SK-MEL-5 (cell line): ENCODE measurements around the gene HSD11B1L. TPM values are rescaled to one million over a fixed set of nuclear protein-coding genes. Genes with fewer than 3 reads are reported as not detected.
"Not testable (repeated sequence)": the region's sequence is repeated elsewhere in the genome, so short reads cannot be mapped to it uniquely, and the experiment has no call there.

ENCODE experiments used
- DNase-seq: peaks from one replicate; pipeline ENCODE4 v3.0.0-alpha.2; 2016; ENCODE audit warnings: low read depth, low spot score
- in situ Hi-C: cut with HindIII; loops from 2 replicates; pipeline ENCODE4 v1.10.0; 2016; ENCODE audit warnings: low sequenced_read_pairs, high pct_unique_total_duplicates, low pct_unique_long_range_greater_than_20kb
- total RNA-seq: library from RNA; depleted of rRNA; stranded (reverse); fragments of >200 nt; shearing (Covaris generic); gene quantifications from 2 replicates; pipeline ENCODE4 v1.2.3, GENCODE V29; 2014

Gene HSD11B1L
- total RNA-seq, 1 experiment from 2014 or later = 5.5 TPM

DNA sequence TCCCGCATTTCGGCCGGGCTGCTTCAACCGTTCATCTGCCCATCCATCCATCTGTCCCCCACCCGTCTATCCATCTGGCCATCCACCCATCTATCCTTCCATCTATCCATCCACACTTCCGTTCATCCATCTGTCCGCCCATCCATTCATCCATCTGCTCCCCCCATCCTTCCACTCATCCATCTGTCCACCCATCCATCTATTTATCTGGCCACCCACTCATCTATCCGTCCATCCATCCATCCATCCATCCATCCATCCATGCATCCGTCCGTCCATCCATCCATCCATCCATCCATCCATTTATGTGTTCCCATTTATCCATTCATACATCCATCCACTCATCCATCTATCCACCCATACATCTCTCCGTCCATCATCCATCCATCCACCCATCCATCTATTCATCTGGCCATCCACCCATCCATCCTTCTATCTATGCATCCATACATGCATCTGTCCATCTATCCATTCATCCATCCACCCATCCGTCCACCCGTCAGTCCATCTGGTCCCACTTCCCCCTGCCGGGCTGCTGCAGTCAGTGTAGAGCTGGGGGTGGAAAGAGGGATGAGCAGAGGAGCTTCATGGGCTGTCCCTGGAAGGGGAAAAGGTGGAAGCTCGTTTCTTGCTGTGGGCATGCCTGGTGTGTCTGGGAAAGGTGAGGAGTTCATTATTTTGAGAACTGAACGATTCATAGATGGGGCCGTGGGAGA is 722 bp downstream of the HSD11B1L start:
- in situ Hi-C loops = no loop called here
- DNase-seq = no peak

DNA sequence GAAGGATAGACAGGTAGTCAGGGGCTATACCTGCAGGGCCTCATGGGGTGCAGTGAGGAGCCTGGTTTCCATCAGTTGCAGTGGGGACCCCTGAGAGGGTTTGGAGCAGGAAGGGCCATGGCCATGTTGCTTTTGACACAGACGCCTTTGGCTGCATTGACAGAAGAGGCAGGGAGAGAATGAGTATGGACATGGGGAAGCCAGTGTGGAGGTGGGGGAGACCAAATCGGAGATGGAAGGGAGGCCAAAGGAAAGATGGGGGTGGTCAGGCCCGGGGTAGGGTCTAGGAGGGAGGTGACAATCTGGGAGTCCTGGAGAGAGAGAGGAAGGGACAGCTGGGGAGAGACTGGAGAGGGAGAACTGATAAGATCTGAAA is 1.3 kb downstream of the HSD11B1L start:
- no peak for DNase-seq
- in situ Hi-C loops = no loop called here

GRCh38 chr19:5683177-5683886 is 2.5 kb downstream of the HSD11B1L start:
- in situ Hi-C loops = no loop called here
- DNase-seq = no peak

DNA sequence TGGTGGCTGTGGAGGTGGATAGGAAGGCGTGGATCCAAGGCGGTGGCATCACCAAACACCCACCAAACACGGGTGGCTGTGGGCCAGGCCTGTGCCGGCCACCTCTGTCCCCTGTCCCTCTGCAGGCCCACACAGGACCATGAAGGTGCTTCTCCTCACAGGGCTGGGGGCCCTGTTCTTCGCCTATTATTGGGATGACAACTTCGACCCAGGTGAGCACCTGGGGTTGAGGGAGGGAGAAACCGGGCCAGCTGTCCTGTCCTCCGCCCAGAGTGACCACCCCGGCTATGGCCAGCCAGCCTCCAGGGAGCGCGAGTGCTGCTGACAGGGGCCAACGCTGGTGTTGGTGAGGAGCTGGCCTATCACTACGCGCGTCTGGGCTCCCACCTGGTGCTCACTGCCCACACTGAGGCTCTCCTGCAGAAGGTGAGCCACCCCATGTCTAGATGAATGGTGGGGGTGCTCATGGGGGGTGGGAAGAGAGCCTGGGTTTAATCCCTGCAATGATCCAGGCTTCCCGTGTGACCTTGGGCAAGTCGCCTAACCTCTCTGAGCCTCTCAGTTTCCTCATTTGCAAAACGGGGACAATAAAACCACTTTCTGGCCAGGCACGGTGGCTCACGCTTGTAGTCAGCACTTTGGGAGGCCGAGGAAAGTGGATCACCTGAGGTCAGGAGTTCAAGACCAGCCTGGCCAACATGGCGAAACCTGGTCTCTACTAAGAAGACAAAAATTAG is 4.0 kb downstream of the HSD11B1L start:
- DNase-seq = no peak
- in situ Hi-C loops = no loop called here

GRCh38 chr19:5686326-5686646 is 5.5 kb downstream of the HSD11B1L start:
- in situ Hi-C loops = no loop called here
- no peak for DNase-seq

DNA sequence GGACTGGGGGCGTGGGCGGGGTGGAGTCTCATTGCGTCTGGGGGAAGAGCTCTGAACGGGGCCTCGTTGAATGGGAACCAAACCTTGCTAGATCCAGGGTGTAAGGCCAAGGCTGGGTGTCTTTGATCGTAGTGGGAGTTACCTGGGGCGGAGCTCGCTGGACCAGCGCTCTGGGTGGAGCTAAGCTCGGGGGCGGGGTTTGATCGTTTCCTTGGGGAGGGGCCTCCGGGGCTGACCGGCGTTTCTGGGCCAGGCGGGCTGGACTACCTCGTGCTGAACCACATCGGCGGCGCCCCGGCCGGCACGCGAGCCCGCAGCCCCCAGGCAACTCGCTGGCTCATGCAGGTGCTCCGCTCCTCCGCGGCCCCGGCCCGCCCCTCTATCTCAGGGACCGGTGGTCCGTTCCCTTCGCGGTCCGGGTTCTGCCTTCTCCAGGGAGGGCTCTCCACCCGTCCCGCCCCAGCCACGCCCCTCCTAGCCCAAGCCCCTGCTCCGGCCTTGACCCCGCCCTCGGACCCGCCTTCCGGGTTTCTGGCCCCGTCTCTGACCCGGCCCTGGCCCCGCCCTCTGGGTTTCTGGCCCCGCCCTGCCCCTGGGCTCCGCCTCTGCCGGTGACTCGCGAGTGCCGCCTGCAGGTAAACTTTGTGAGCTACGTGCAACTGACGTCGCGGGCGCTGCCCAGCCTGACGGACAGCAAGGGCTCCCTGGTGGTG is 6.0 kb downstream of the HSD11B1L start:
- DNase-seq = peak; percentile 94
- in situ Hi-C loops = no loop called here

DNA sequence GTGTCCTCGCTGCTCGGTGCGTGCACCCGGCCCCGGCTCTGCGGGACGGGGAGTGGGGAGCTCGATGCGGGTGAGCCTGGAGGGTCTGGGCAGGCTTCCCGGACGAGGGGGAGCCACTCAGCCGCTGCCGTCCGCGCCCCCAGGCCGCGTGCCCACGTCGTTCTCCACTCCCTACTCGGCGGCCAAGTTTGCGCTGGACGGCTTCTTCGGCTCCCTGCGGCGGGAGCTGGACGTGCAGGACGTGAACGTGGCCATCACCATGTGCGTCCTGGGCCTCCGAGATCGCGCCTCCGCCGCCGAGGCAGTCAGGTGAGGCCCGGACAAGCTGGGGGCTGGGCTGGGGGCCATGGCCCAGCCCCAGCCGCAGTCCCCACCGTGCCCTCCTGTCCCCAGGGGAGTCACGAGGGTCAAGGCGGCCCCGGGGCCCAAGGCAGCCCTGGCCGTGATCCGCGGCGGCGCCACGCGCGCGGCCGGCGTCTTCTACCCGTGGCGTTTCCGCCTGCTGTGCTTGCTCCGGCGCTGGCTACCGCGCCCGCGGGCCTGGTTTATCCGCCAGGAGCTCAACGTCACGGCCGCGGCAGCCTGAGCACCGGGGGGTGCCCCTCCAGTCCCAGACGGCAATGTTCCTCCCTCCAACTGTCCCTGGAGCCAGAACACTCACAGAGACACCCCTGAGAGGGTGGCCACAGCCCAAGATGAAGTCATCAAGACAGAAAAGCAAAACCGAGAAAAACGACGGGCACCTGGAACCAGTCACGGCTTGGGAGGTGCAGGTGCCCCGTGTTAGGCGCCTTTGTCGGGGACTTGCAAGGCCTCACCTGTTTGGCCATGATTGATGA is 6.8 kb downstream of the HSD11B1L start:
- in situ Hi-C loops = no loop called here
- DNase-seq = no peak

- in situ Hi-C loops = not testable (repeated sequence)
Observed at GRCh38 chr19:5688262-5688881, 7.5 kb downstream of the HSD11B1L start.

GRCh38 chr19:5690125-5690954 is 9.5 kb downstream of the HSD11B1L start, which contains the start of gene RPL36:
Gene RPL36 (plus strand): TSS chr19:5690295. CDS start chr19:5690508, 213 bp downstream.
- peak; percentile 94 for DNase-seq
- in situ Hi-C loops = no loop called here

More at GRCh38 chr19:5688262-5688881, 7.5 kb downstream of the HSD11B1L start:
- DNase-seq = not testable (repeated sequence)

DNA sequence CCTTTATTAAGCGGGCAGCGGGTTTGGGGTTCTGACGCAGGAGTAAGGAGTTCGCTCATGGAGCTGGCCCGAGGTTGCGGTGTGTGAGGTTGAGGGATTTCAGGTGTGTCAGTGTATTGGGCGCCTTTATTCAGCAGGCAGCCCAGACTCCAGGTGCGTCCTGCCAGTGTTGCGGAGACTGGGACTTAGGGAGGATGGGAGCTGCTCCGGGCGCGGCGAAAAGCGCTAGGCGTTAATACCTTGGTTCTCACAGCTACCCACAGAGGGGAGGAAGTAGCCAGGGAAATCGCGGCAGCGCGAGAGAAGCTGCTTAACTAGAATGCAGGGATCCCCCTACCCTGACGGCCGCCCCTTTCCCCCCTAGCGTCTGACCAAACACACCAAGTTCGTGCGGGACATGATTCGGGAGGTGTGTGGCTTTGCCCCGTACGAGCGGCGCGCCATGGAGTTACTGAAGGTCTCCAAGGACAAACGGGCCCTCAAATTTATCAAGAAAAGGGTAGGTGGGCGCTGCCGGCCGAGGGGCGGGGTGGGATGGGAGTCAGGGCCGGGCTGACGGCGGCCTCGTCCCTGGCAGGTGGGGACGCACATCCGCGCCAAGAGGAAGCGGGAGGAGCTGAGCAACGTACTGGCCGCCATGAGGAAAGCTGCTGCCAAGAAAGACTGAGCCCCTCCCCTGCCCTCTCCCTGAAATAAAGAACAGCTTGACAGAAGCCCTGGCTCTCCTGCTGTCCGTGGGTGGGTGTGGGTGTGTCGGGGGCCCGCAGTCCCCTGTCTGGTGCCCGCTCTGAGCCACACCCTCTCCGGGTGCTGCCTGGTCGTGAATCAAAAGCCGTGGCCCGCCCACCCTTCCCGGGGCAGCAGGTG is 10.4 kb downstream of the HSD11B1L start:
- in situ Hi-C loops = no loop called here
- peak; percentile 33 for DNase-seq

DNA sequence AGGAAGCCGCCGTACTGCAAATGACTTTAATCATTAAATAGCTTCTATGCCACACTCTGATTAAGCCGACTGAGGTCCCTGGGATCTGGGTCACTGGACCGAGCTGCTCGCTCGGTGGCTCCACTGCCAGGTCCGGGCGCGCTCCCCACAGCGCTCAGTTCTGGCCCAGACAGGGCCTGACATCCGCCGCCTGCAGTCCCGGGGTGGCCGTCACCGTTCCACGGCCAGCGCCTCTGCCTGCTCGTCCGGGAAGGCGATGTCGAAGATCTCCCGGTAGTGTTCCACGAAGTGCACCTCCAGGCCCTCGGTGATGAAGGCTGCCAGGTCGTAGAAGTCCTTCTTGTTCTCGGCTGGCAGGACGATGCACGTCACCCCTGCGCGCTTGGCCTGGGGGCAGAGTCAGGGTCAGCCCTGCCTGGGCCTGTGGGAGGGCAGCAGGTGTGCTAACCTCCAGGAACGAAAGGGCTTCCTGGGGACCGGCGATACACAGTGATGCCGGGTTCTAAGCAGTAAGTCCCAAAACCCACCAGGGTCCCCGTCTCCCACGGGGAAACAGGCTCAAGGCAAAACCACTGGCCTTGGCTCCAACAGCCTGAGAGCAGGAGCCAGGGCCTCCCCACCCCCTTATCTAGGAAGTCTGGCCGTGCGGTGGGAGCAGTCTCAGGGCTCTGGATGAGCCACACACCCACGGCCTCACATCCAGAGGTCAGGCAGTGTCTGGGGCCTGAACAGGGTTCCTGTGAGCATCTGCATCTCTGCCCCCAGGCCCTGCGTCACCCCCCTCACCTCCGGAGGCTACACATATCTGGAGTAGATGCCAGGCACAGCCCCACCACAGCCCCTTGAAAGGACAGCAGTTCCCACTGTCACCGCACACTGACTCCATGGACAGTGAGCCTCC is 11.2 kb downstream of the HSD11B1L start:
- no peak for DNase-seq
- in situ Hi-C loops = no loop called here

DNA sequence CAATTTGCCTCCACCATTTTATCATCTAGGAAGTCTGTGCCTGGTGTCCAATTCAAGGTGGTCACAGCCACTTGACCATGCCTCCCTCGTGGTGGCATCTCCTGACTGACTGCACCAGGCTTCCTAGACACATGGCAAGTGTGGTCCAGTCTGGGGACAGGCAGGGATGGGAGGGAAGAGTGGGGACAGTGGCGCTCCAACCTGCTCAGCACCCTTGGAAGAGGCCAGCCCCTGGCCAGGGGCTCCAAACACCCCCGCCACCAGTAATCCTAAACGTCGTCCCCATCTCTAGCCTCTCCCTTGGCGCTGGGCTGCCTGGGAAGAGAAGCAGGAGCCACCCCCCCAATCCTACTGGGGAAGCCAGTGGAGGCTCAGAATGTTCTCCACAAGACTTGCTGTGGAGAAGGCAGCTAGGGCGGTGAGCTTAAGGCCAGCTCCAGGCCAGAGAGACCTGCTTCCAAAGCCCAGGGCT is 11.9 kb downstream of the HSD11B1L start:
- DNase-seq = no peak
- in situ Hi-C loops = no loop called here

GRCh38 chr19:5693195-5694166 is 12.7 kb downstream of the HSD11B1L start:
- no peak for DNase-seq

More at GRCh38 chr19:5693195-5694166, 12.7 kb downstream of the HSD11B1L start:
- in situ Hi-C loops = no loop called here
